C4-2B (cell line): ENCODE data around the gene DNAJC11.

ENCODE experiments used
- ZFX ChIP-seq: fragments of 450-650 bp; IDR thresholded peaks from 2 replicates; pipeline ENCODE4 v1.6.1; 2017
- TF ChIP-seq, protein P1 (sequence below): fragments of 450-650 bp; conservative IDR thresholded peaks from 2 replicates; pipeline ENCODE4 v1.5.1; 2017; ENCODE audit warnings: mild to moderate bottlenecking

DNA sequence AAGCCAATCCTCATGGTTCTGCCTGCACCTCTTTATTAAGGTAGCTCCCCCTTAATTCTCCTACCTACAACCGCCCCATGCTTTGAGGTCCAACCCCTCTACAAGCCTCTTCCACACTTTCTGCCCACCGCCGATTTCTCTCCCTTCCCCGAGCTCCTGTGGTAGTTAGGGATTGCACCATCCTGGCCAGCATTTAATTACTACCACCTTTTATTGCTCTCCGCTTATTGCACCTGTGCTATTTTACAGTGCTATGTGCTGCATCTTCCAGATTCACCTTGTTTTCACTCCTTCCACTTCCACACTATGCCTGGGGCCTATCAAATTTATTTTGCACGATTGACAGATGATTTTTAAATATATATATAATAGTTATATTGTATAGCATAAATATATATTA, 29.3 kb upstream of the DNAJC11 start:
- TF ChIP-seq, protein P1, sequence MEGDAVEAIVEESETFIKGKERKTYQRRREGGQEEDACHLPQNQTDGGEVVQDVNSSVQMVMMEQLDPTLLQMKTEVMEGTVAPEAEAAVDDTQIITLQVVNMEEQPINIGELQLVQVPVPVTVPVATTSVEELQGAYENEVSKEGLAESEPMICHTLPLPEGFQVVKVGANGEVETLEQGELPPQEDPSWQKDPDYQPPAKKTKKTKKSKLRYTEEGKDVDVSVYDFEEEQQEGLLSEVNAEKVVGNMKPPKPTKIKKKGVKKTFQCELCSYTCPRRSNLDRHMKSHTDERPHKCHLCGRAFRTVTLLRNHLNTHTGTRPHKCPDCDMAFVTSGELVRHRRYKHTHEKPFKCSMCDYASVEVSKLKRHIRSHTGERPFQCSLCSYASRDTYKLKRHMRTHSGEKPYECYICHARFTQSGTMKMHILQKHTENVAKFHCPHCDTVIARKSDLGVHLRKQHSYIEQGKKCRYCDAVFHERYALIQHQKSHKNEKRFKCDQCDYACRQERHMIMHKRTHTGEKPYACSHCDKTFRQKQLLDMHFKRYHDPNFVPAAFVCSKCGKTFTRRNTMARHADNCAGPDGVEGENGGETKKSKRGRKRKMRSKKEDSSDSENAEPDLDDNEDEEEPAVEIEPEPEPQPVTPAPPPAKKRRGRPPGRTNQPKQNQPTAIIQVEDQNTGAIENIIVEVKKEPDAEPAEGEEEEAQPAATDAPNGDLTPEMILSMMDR = no peak
- no peak for TF ChIP-seq ZFX
